Left renal cortex interstitium (tissue), 4 donors: Measurements from ENCODE around the gene DCST2. TPM values are rescaled to one million over a fixed set of nuclear protein-coding genes. Genes with fewer than 3 reads are reported as not detected.

Source experiments
- DNase-seq, 4 donors: peaks; one replicate each; pipeline ENCODE4 v3.0.0-alpha.2; 2013; ENCODE audit warnings: low read depth in 4 of 4, low spot score in 2 of 4, missing footprints in 1 of 4
- polyA plus RNA-seq, 4 donors: library from polyadenylated mRNA; unstranded; fragments of 120-200 nt; gene quantifications; one replicate each; pipeline ENCODE4 v1.2.1, GENCODE V29; 2013; ENCODE audit not compliant: insufficient read length in 4 of 4

Gene DCST2
- polyA plus RNA-seq, 4 donors: 1.1 to 2.5 (median 1.9) TPM

DNA sequence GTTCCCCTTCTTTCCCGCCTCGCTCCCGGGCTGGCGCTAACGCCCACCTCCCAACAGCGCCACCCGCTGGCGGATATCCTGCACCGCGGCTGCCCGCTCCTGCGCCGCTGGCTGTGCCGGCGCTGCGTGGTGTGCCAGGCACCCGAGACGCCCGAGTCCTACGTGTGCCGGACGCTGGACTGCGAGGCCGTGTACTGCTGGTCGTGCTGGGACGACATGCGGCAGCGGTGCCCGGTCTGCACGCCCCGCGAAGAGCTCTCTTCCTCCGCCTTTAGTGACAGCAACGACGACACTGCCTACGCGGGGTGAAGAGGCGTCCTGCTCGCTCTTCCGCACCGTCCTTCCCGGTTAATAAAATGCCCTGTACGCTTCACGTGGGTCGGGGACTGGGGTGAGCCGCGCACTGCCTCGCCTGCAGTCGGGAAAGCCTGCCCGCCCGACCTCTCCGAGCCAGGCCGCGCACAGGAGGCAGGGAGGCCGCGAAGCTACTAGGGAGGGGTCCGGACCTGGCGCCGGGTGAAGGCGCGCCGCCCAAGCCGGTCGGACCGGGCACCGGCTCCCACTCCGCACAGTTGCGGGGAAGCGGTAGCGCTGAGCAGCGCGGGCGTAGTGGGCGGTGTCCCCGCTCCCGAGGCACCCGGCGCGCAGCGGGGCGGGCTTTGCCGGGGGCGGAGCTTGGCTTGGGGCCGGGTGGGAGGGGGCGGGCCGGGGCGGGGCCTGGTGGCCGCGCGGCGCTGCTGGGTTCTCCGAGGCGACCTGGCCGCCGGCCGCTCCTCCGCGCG, 17.2 kb upstream of the DCST2 start, which contains the start of gene ADAM15:
TSS of gene ADAM15 (plus strand) at position 757 of the 782 bp plus-strand sequence. CDS start 71 bp downstream, outside the sequence.
- no peak for DNase-seq

DNA sequence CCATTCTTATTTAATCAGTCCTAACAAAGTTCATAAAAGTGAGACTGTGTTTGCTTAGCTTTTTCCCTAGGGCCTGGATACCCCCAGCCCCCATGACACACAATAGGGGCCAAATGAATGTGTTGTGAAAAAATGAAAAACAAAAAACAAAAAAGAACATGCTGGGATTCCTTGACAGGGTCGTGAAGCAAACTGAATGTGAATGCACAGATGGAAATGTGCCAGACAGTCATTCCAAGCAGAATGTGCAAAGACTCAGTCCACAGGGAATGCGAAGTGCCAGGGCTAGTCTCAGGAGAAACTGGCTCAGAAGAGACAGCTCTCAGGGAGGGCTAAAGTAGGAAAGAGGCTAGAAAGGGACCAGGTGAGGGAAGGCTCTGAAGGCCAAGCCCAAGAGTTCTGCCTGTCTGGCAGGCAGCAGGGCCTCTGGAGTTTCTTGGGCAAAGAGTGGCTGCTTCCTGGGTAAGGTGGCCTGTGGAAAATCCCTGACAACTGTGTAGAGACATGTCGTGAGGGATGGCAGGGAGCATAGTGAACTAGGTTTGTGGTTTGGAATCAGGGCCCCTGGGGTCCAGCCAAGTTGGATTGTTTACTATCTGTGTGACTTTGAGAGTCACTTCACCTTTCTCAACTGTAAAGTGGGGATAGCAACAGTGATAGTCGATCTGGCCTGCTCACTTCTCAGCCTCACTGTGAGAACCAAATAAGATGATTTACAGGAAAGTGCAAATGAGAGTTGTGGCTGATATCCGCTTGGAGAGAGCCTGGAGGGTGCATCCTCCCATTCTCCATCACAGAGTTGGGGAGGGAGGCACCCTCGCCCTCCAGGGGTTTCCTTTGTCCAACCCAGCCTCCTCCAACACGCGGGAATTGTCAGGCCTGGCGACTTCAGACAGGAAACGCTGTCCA, 16.3 kb upstream of the DCST2 start:
- DNase-seq: no peak

DNA sequence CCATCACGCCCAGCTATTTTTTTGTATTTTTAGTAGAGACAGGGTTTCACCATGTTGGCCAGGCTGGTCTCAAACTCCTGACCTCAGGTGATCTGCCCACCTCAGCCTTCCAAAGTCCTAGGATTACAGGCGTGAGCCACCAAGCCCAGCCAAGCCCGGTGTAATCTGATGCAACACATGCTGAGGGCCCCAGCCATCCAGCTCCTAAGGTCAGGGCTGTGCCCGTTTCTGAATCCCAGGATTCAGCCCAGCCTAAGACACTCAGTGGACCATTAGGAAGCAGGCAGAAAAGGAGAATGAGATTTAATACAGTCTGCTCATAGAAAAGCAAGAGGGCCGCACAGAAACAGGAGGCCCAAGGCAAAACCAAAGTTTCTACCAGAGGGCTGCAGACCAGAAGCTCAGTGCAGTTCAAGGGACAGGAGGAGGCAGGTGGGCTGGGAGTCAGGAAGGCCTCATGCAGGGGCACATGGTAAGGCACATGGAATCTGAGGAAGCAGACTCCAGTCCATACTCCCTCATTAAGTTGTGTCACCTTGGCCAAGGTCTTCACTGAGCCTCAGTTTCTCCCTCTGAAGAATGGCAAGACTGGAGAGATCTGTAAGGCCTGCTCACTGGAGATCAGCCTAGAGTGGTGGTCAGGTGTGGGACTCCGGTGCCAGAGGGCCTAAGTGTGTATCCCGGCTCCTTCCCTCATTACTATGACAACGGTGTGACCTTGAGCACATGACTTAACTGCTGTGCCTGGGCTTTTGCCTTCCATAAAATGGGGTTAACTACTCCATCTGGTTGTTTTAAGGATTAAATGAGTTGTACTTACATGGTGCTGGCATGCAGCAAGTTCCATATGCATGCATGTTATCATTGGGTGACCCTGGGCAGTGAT, 15.1 kb upstream of the DCST2 start:
- DNase-seq: no peak

DNA sequence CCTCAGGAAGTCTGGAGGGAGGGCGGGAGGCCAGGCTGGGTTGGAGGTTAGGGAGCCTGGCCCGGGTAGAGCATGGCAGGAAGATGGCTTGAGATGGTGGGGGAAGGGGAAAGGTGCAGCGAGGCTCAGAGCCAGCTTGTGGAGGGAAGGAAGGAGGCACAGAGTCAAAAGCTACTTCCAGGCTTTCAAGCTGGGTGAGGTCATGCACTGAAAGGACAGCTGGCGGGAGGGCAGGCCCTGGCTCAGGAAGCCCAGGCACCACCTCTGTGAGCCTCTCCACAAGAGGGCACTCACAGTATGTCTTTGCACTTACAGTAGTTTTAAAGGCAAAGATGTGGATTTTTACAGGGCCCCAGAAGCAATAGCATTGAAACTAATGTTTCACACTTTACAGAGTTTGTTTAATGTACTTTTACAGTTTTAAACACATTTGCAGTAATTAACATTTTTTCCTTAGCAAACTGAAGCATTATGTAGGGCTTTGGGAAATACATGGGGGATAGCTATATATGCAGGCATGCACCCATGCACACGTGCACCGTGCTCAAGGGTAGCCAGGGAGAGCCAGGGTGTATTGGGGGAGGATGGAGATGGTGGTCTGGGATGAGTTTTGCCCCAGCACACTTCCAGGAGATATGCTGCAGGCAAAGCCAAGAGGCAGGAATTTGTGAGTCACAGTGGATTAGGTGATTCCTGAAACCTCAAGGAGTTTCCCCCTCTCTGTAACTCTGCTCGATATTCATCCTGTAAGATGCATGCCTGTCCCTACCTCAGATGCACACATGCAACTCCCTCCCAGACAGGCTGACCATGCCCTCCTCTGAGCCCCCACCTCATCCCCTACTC, 11.5 kb upstream of the DCST2 start:
- peak in 1 of 4 donors; percentile 27 for DNase-seq

DNA sequence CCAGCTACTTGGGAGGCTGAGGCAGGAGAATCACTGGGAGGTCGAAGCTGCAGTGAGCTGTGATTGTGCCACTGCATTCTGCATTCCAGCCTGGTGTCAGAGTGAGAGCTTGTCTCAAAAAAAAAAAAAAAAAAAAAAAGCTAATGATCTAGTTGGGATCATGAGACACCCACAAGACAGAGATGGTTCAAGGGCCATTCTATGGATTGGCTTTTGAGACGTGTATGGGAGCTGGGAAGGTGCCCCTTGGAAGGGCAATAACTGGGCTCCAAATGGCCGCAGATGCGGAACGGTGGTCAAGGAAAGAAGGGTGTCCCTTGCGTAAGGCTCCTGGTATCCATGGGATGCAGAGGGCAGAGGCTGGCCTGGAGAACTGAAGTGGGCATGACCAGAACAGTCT, 10.8 kb upstream of the DCST2 start:
- no peak for DNase-seq

DNA sequence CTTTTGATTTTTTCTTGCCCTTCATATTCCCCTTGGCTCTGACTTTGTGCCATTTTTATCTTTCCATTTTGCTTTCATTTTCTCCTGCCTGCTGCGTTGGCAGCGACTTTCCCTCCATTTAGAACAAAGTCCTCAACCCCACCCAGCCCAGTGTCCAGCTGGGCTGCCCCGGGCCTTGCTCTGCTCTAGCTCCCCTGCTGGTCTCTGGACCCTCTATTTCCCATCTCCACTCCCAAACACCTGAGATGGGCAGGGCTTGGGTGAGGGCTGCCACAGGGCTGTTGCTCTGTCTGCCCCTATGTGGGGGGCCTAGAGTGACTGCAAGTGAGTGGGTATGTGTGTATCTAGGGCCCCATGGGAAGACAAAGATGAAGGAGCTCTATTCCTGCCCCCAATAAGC, 10.2 kb upstream of the DCST2 start:
- no peak for DNase-seq

DNA sequence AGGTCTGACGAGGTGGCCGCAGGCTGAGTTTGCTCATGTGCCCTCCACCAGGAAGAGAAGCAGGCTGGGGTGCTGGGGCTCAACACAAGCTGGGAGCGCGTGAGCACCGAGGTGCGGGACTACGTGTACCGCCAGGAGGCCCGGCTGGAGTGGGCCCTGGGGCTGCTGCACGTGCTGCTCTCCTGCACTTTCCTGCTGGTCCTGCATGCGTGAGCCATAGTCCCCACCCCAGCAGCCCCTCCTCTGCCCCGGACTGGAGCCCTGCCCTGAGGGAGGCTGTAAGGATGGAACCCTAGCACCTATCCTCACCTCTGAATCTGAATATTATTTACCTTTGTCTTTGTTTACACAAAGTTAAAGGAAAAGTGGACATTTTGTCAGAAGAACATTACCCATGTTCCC, 9.7 kb upstream of the DCST2 start:
- no peak for DNase-seq

DNA sequence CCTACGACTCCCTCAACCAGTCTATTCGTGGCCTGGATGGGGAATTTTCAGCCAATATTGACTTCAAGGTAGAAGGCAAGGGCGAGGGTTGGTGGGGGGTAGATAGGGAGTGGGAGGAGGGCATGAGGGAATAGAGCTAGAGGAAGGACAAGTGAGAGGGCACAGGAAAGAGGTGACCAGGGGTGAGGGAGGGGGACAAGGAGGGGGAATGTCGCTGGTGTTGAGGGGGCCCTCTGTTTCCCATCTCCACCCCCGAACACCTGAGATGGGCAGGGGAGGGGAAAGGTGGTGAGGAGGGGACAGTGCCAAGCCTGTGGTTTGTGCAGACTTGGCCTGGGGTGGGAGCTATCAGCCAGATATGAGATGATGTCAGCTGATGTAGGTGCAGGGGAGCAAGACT, 9.2 kb upstream of the DCST2 start:
- DNase-seq: no peak

DNA sequence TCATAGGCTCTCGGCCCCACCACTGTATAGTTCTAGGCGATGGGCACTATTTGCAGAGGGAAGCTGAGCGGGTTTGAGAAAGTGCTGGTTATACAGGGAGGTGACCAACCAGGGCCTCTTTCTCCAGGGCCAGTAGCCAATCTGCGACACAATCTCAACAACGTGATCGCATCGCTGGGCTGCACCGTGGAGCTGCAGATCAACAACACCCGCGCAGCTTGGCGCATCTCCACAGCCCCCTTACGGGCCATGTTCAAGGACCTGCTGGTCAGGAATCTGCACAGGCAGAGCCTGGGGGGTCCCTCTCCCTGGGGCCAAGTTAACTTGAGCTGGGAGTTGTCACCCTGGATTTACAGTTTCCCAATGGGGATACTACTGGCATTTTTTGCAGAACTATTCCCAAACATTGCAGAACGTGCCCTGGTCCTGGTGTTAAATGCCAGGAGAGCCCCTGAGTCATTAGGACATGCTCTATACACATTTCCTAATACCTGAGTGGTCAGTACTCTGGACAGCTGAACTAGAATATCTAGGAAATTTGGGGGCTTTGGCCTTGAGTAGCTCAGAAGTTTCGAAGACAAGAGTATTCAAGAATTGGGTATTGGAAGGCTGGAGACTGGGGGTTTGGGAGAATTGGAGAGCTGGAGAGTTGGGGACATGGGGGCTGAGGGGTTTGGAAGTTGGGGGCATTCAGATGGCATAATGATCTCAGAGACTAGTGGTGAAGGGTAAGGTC, 6.9 kb upstream of the DCST2 start:
- DNase-seq: no peak

DNA sequence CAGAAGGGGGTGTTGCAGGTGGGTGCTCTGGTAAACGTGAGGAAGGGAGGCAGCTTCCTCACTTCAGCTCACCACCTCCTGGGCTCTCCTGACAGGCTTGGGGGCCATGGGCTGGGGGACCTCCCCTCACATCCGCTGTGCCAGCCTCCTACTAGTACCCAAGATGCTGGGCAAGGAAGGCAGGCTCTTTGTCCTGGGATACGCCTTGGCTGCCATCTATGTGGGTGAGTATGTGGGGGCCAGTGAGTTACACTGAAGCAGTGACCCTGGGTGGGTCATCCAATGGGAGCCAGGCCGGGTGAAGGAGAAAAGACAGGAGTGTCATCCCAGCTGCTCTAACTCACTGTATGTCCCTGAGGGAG, 5.7 kb upstream of the DCST2 start:
- DNase-seq: no peak

DNA sequence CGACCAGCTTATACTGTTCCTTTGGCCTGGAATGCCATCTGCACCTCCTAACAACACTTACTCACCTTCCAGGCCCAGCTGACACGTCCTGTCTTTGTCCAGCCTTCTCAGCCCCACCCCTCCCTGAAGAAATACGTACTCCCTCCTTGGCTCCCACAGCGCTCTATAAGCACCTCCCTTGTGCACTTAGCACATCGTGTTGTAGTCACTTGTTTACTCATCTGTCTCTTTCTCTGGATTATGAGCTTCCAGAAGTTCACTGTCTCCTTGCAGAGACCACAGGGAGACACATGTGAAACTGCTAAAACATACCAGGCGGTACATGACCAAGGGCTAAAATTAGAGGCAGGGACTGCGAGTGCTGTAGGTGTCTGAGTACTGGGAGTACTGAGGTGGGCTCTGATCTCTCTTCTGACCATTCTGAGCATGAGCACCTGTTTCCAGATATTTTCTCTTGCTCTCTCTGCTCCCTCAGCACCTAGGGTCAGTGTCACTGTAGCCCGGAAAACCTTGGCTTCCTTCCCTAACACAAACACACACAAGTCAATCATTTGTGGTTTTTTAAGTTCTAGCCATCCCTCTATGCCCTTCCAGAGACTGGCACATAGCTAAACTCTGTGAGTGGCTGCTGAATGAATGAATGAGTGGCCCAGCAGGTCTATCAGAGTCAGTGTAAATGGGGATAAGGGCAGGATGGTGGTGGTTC, 5.2 kb upstream of the DCST2 start:
- no peak for DNase-seq

DNA sequence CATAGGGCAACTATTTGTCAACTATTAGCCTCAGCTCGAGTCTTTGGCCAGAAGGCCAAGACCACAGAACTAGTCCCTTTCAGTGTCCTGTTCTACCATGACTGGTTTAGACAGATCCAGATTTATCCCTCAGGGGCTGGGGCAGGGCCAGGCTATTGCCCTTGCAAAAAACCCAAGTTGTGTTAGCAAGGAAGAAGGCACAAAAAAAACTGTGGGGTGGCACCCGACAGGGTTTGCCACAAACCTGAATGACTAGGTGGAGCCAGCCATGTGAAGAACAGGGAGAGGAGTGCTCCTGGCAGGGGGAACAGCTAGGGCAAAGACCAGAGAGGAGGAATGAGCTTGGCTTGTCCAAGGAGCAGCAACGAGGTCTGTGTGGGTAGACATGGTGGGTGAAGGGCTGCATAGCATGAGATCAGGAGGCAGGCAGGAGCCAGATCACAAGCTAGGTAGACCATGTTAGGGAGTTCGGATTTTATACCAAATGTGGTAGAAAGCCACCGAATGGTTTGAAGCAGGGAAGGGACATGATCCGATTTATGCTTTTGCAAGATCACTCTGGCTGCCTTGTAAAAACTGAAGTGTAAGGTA, 4.4 kb upstream of the DCST2 start:
- DNase-seq: no peak

DNA sequence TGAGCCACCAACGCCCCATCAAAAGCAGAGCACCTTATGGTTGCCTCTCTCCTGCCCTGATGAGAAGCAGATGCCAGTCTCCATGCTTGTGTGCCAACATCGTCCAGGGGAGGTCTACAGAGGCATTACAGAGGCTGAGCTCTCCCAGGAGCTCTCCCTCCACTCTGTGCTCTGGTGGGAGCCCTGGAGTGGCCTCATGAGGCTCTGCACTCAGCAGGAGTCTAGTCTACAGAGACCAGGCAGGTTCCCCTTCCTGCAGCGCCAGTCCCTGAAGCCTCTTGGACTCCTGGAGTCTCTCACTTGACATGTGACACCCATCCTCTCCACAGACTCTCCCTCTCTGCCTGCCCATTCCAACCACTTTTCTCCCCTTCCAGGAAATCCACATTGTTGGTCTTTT, 3.5 kb upstream of the DCST2 start:
- DNase-seq: no peak

DNA sequence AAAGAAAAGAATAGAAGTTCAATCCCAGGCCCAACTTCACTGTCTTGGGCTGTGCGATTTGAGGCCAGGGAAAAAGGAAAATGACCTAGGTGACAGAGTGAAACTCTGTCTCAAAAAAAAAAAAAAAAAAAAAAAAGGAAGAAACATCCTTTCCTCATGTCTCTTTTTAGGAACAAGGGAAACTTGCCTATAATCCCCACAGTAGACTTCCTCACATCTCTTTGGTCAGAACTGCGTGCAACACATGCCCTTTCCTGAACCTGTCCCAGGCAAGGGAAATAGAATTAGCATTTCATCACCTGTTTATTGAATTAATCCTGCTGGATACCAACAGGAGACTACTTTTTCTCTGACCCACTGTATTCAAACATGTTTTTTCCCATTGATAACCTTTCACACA, 2.4 kb upstream of the DCST2 start:
- DNase-seq: no peak

DNA sequence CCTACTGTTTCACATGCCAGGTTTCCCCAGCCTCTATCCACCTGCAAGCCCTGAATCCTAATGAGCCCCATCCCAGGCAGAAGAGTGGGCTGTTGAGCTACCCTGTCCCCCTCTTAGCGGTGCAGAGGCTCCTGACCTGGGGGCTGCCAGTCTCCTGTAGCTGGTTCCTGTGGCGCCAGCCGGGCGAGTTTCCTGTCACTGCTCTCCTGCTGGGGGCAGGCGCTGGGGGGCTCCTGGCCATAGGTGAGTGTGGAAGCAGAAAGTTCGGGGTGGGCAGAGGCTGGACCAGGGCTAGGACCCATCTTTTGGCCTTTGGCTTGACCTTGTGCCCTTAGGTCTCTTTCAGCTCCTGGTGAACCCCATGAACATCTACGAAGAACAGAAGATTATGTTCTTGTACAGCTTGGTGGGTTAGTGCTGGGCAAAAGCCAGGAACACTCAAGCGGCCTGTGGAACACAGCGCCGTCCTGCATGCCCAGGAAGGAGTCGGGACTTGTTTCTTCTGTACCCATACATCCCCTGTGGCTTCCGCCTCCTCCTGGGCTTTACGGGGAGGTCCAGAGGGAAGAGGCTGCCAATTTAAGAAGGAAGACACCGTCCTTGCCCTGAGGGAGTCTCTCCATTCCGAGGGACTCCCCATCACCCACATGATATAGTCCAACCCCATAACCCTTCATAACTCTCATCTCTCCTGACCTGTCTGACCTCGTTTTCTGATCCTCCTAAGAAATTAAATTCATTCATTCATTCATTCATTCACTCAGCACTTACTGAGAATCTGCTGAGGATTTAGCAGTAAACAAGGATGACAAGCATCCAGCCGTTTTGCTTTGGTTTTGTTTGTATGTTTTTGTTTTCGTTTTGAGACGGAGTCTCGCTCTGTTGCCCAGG, 982 bp upstream of the DCST2 start:
- DNase-seq: no peak

DNA sequence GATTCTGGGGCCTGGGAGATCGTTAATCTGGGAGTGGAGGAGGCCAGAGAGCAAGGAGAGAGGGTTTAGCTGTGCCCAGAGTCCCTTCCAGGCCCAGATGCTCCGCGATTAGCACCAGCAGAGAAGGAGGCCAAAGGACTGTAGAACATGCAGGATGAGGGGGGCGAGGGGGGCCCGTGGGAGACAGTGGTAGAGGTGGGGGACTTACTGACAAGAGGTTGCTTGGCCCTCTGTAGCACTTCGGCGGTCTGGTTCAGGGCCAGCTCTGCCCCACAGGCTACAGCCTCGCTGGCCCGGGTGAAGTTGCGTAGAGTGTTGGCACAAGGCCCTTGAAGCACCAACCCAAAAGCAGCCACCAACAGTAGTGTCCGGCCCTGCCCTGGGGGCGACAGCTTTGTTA, 695 bp downstream of the DCST2 start:
- DNase-seq: no peak

DNA sequence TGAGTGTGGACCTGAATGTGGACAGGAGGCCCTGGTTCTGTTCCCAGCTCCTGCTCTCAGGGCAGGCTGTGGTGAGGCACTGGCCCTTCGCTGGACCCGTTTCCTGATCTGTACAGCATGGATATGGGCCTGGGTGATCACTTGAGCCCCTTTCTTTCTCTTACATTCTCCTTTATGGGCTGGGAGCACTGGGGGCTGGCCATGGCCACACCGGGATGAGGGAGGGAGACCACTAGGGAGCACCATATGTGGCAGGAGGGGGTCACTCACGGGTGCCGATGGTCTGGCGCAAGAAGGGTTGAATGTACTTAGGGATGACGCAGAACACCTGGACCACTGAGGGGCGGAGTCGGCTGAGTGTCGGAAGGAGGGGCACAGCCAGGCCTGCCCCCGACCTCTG, 2.7 kb downstream of the DCST2 start:
- DNase-seq: no peak
